HepG2 (cell line): ENCODE results near the gene FIBP. TPM values are rescaled to one million over a fixed set of nuclear protein-coding genes. Genes with fewer than 3 reads are reported as not detected.

ENCODE experiments used
- ATAC-seq: fragments of 200-7000 bp; cut with Tn5 transposase; 3 replicates; pipeline ENCODE4 v1.9.1; 2020; ENCODE audit warnings: mild to moderate bottlenecking, moderate library complexity
- BruUV-seq: library from RNA; stranded (reverse); fragments of 400-500 nt; replicated peaks from 2 replicates; lab custom pipeline; 2021; lab: Mats Ljungman, UMichigan
- CTCF ChIA-PET: fragments of 300-600 bp; formaldehyde crosslinking; extraction: SDS; loops from one replicate; lab custom pipeline; 2021; ENCODE audit warnings: low total read pairs, inconsistent platforms, low intra/inter-chr PET ratio; lab: Yijun Ruan, JAX
- POLR2A ChIA-PET: fragments of 350-600 bp; sonication (Branson Sonifier 250); formaldehyde crosslinking; loops from one replicate; lab custom pipeline; 2020; ENCODE audit warnings: antibody characterized with exemption, inconsistent platforms; lab: Yijun Ruan, JAX
- DNase-seq: peaks from one replicate; pipeline ENCODE4 v3.0.0-alpha.2; 2015; ENCODE audit warnings: low spot score
- FAIRE-seq: peaks from 3 replicates; lab custom pipeline; 2011; peaks lifted over from hg19 to GRCh38; lab: Jason Lieb, UNC
- H2AFZ ChIP-seq: one replicate; pipeline ENCODE4 v1.6.1; 2011; ENCODE audit warnings: low read length, inconsistent platforms
- H3K27ac ChIP-seq: fragments of 300-600 bp; 3 replicates; pipeline ENCODE4 v1.8.0; 2011; ENCODE audit warnings: mixed run types, mild to moderate bottlenecking, mixed read lengths, low read length, inconsistent platforms; ENCODE audit not compliant: insufficient read depth; ENCODE audit errors: extremely low read length
- H3K27me3 ChIP-seq, 2 experiments: fragments of 200-600 bp in 1 of 2; 2 replicates in 1 of 2; 3 replicates in 1 of 2; pipeline versions ENCODE4 v1.6.0 to v1.8.0; 2011; ENCODE audit warnings: low read length in 2 of 2, mild to moderate bottlenecking in 2 of 2, moderate library complexity in 2 of 2, inconsistent platforms in 1 of 2; ENCODE audit not compliant: insufficient read depth in 2 of 2, control insufficient read depth in 1 of 2
- H3K36me3 ChIP-seq, 2 experiments: fragments of 200-600 bp in 1 of 2; replicated peaks in 1 of 2; 2 replicates in 1 of 2; 3 replicates in 1 of 2; pipeline versions ENCODE4 v1.5.1 to v1.8.0; 2011; ENCODE audit warnings: low read length in 2 of 2, inconsistent platforms in 1 of 2; ENCODE audit not compliant: insufficient read depth in 2 of 2, control insufficient read depth in 1 of 2
- H3K4me1 ChIP-seq: 2 replicates; pipeline ENCODE4 v1.5.1; 2012; ENCODE audit warnings: low read length, inconsistent platforms; ENCODE audit not compliant: insufficient read depth
- H3K4me2 ChIP-seq: 2 replicates; pipeline ENCODE4 v1.6.0; 2011; ENCODE audit warnings: low read depth, low read length, inconsistent platforms
- H3K4me3 ChIP-seq, 3 experiments: fragments of 200-600 bp in 1 of 3; sonication (generic), shearing (Covaris generic) in 1 of 3; replicated peaks in 1 of 3; 2 replicates each; pipeline ENCODE4 v1.5.1; 2011 to 2016; ENCODE audit warnings: low read length in 3 of 3, inconsistent platforms in 2 of 3, low read depth in 2 of 3, mild to moderate bottlenecking in 2 of 3, control low read depth in 1 of 3, mixed read lengths in 1 of 3; ENCODE audit not compliant: insufficient read depth in 1 of 3
- H3K79me2 ChIP-seq: one replicate; pipeline ENCODE4 v1.6.1; 2011; ENCODE audit warnings: low read length, inconsistent platforms; ENCODE audit not compliant: insufficient read depth
- H3K9ac ChIP-seq: 2 replicates; pipeline ENCODE4 v1.6.0; 2011; ENCODE audit warnings: mild to moderate bottlenecking, low read depth, low read length, inconsistent platforms; ENCODE audit not compliant: insufficient read depth
- H3K9me3 ChIP-seq: 2 replicates; pipeline ENCODE4 v1.5.1; 2012; ENCODE audit warnings: mild to moderate bottlenecking, low read length
- H4K20me1 ChIP-seq: 2 replicates; pipeline ENCODE4 v1.6.0; 2011; ENCODE audit warnings: inconsistent platforms, mild to moderate bottlenecking, low read length, moderate library complexity; ENCODE audit not compliant: insufficient read depth
- CC2D1A ChIP-seq: sonication (generic); formaldehyde crosslinking; IDR thresholded peaks from 2 replicates; pipeline ENCODE4 v1.8.1; 2023; ENCODE audit warnings: mild to moderate bottlenecking, missing genetic modification reagents
- CEBPG ChIP-seq: IDR thresholded peaks from 2 replicates; pipeline ENCODE4 v1.6.1; 2016
- POLR2AphosphoS2 ChIP-seq: IDR thresholded peaks from 2 replicates; pipeline ENCODE4 v1.6.1; 2011; ENCODE audit warnings: low read depth, low read length, improper control_type of control experiment
- RERE ChIP-seq: IDR thresholded peaks from 2 replicates; pipeline ENCODE4 v1.6.1; 2016; ENCODE audit warnings: low read depth, missing genetic modification reagents, missing compliant biosample characterization
- SIX4 ChIP-seq: sonication (generic); formaldehyde crosslinking; IDR thresholded peaks from 2 replicates; pipeline ENCODE4 v1.4.0; 2020; ENCODE audit warnings: missing genetic modification reagents
- TEAD2 ChIP-seq: sonication (generic); formaldehyde crosslinking; IDR thresholded peaks from 2 replicates; pipeline ENCODE4 v1.9.0; 2021; ENCODE audit warnings: missing genetic modification reagents
- ZEB1 ChIP-seq: IDR thresholded peaks from 2 replicates; pipeline ENCODE4 v1.6.1; 2012; ENCODE audit warnings: mild to moderate bottlenecking, low read depth, inconsistent platforms; ENCODE audit not compliant: insufficient replicate concordance
- ZNF124 ChIP-seq: sonication (generic); formaldehyde crosslinking; IDR thresholded peaks from 2 replicates; pipeline ENCODE4 v1.4.0; 2020; ENCODE audit warnings: missing genetic modification reagents
- ZNF776 ChIP-seq: sonication (generic); formaldehyde crosslinking; IDR thresholded peaks from 2 replicates; pipeline ENCODE4 v1.4.0; 2020; ENCODE audit warnings: mild to moderate bottlenecking, missing genetic modification reagents
- WGBS: methylation state at CpG from one replicate; pipeline ENCODE4 v1.1.6; 2017; ENCODE audit warnings: low lambda C conversion rate; 5-methylcytosine and 5-hydroxymethylcytosine counted together
- in situ Hi-C: cut with HindIII; loops from 2 replicates; pipeline ENCODE4 v1.10.0; 2017; ENCODE audit warnings: low pct_unique_long_range_greater_than_20kb; ENCODE audit not compliant: extremely low pct_ligation_motif_present
- intact Hi-C: fragments of 100-400 bp; cut with micrococcal nuclease; formaldehyde crosslinking; loops from one replicate; pipeline ENCODE4 v1.10.0; 2022; ENCODE audit not compliant: unreplicated experiment
- polyA plus RNA-seq, 8 experiments: library from polyadenylated mRNA; depleted of rRNA in 3 of 8; stranded (reverse) in 7 of 8; unstranded in 1 of 8; fragments of >200 nt; fragmentation: Illumina TruSeq in 4 of 8; extraction: Trizol in 4 of 8; gene quantifications; 2 replicates each; pipeline versions ENCODE4 v1.2.1 to v1.2.3, GENCODE V29; 2011 to 2016; ENCODE audit warnings: low read depth in 4 of 8, missing spikeins in 1 of 8, mixed read lengths in 1 of 8; ENCODE audit not compliant: insufficient read depth in 1 of 8
- total RNA-seq, 5 experiments: library from RNA; depleted of rRNA; stranded (reverse); fragments of >200 nt; fragmentation: Illumina TruSeq; extraction: Trizol; gene quantifications; 2 replicates each; pipeline ENCODE4 v1.2.3, GENCODE V29; 2016; ENCODE audit warnings: low read depth in 1 of 5
- TF ChIP-seq, protein P1 (sequence below): sonication (generic); formaldehyde crosslinking; IDR thresholded peaks from 2 replicates; pipeline ENCODE4 v1.5.1; 2020; ENCODE audit warnings: mild to moderate bottlenecking, moderate library complexity, missing genetic modification reagents
- TF ChIP-seq, protein P2 (sequence below): sonication (generic); formaldehyde crosslinking; IDR thresholded peaks from 2 replicates; pipeline ENCODE4 v1.4.0; 2020; ENCODE audit warnings: mild to moderate bottlenecking, missing genetic modification reagents
- TF ChIP-seq, protein P3 (sequence below): sonication (generic); formaldehyde crosslinking; IDR thresholded peaks from 2 replicates; pipeline ENCODE4 v1.5.0; 2020; ENCODE audit warnings: missing genetic modification reagents

FIBP gene
- total and polyA plus RNA-seq, 2 of the 13 experiments (the other 11 are each of a cell fraction or from before 2014, with no cell fraction given) = 42.9 to 62.1 TPM

- peaks cover 37% of the 10 kb centered on the region for H3K79me2 ChIP-seq
- peaks cover 8 to 18% of the 10 kb centered on the region in 2 experiments; a peak in 4 of 5 replicates for H3K36me3 ChIP-seq
- WGBS = 96% methylated on average over 5 of the region's 5 CpGs
- H3K9me3 ChIP-seq = no peaks in the 10 kb centered on the region
- no peak overlapping the region for H3K4me2 ChIP-seq
- CTCF ChIA-PET = no interaction called here
- BruUV-seq = no TSS peak
- intact Hi-C loops = no loop called here
- H3K4me1 ChIP-seq = peaks cover 43% of the 10 kb centered on the region
- no peak overlapping the region for H2AFZ ChIP-seq
- H3K4me3 ChIP-seq = no peak overlapping the region
- no peak overlapping the region for H3K9ac ChIP-seq
- no peak for ATAC-seq
- H3K27me3 ChIP-seq = no peaks in the 10 kb centered on the region; a peak in 1 of 5 replicates
- no peak for DNase-seq
- TF ChIP-seq, protein P1, sequence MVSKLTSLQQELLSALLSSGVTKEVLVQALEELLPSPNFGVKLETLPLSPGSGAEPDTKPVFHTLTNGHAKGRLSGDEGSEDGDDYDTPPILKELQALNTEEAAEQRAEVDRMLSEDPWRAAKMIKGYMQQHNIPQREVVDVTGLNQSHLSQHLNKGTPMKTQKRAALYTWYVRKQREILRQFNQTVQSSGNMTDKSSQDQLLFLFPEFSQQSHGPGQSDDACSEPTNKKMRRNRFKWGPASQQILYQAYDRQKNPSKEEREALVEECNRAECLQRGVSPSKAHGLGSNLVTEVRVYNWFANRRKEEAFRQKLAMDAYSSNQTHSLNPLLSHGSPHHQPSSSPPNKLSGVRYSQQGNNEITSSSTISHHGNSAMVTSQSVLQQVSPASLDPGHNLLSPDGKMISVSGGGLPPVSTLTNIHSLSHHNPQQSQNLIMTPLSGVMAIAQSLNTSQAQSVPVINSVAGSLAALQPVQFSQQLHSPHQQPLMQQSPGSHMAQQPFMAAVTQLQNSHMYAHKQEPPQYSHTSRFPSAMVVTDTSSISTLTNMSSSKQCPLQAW (CRISPR knock-in tag) = no peak
- no peak for TF ChIP-seq ZNF124 (CRISPR knock-in tag)
- no peak for TF ChIP-seq SIX4 (CRISPR knock-in tag)
- no peak for TF ChIP-seq POLR2AphosphoS2
- TF ChIP-seq TEAD2 (CRISPR knock-in tag) = no peak
- no peak for TF ChIP-seq RERE
- TF ChIP-seq ZEB1 = no peak
- TF ChIP-seq, protein P2, sequence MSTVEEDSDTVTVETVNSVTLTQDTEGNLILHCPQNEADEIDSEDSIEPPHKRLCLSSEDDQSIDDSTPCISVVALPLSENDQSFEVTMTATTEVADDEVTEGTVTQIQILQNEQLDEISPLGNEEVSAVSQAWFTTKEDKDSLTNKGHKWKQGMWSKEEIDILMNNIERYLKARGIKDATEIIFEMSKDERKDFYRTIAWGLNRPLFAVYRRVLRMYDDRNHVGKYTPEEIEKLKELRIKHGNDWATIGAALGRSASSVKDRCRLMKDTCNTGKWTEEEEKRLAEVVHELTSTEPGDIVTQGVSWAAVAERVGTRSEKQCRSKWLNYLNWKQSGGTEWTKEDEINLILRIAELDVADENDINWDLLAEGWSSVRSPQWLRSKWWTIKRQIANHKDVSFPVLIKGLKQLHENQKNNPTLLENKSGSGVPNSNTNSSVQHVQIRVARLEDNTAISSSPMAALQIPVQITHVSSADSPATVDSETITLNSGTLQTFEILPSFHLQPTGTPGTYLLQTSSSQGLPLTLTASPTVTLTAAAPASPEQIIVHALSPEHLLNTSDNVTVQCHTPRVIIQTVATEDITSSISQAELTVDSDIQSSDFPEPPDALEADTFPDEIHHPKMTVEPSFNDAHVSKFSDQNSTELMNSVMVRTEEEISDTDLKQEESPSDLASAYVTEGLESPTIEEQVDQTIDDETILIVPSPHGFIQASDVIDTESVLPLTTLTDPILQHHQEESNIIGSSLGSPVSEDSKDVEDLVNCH (CRISPR knock-in tag) = no peak
- TF ChIP-seq, protein P3, sequence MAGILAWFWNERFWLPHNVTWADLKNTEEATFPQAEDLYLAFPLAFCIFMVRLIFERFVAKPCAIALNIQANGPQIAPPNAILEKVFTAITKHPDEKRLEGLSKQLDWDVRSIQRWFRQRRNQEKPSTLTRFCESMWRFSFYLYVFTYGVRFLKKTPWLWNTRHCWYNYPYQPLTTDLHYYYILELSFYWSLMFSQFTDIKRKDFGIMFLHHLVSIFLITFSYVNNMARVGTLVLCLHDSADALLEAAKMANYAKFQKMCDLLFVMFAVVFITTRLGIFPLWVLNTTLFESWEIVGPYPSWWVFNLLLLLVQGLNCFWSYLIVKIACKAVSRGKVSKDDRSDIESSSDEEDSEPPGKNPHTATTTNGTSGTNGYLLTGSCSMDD (CRISPR knock-in tag) = no peak
- no peak for TF ChIP-seq ZNF776 (CRISPR knock-in tag)
- no peak for TF ChIP-seq CC2D1A (CRISPR knock-in tag)
- no peak for TF ChIP-seq CEBPG (CRISPR knock-in tag)
- TF ChIP-seq, all 625 proteins: peak for 0
- no peak for FAIRE-seq
- H3K27ac ChIP-seq = no peak overlapping the region
- in situ Hi-C loops = no loop called here
- POLR2A ChIA-PET = no interaction called here
- no peaks in the 10 kb centered on the region for H4K20me1 ChIP-seq
These were observed 7.3 kb upstream of the FIBP start for GRCh38 chr11:65895482-65895981.
